Transverse colon (tissue), 4 donors: Measurements from ENCODE around the gene PIGN. TPM values are rescaled to one million over a fixed set of nuclear protein-coding genes. Genes with fewer than 3 reads are reported as not detected.

Experiments
- DNase-seq: peaks from one replicate; pipeline ENCODE4 v3.0.0-alpha.2; 2019
- H3K27ac ChIP-seq, 4 donors: fragments of 200-600 bp; sonication (generic); 2 replicates each; pipeline ENCODE4 v1.5.1; 2016 to 2018; ENCODE audit warnings: inconsistent platforms in 4 of 4
- H3K27me3 ChIP-seq: fragments of 200-600 bp; sonication (generic); 2 replicates; pipeline ENCODE4 v1.5.1; 2017; ENCODE audit warnings: inconsistent platforms
- H3K36me3 ChIP-seq, 4 donors: fragments of 200-600 bp; sonication (generic); 2 replicates each; pipeline ENCODE4 v1.5.1; 2017 to 2019; ENCODE audit warnings: inconsistent platforms in 4 of 4
- H3K4me1 ChIP-seq, 4 donors: fragments of 200-600 bp; sonication (generic); 2 replicates each; pipeline ENCODE4 v1.5.1; 2017 to 2020; ENCODE audit warnings: inconsistent platforms in 4 of 4
- H3K4me3 ChIP-seq, 4 donors: fragments of 200-600 bp; sonication (generic); 1 replicate in 1 of 4; 2 replicates in 3 of 4; pipeline versions ENCODE4 v1.5.1 to v1.6.1; 2017 to 2019; ENCODE audit warnings: inconsistent platforms in 4 of 4
- H3K9me3 ChIP-seq, 2 donors: fragments of 200-600 bp; sonication (generic); 2 replicates each; pipeline ENCODE4 v1.5.1; 2017 to 2019; ENCODE audit warnings: inconsistent platforms in 2 of 2
- EP300 ChIP-seq: sonication (generic); formaldehyde crosslinking; IDR thresholded peaks from one replicate; pipeline ENCODE4 v1.6.1; 2017; ENCODE audit warnings: antibody characterized with exemption, low read depth
- POLR2A ChIP-seq: fragments of 450-650 bp; IDR thresholded peaks from one replicate; pipeline ENCODE4 v1.6.1; 2016; ENCODE audit warnings: antibody characterized with exemption, mild to moderate bottlenecking, moderate library complexity
- POLR2AphosphoS5 ChIP-seq, 3 donors: sonication (generic); formaldehyde crosslinking; IDR thresholded peaks; one replicate each; pipeline ENCODE4 v1.6.1; 2016; ENCODE audit warnings: antibody characterized with exemption in 3 of 3
- WGBS, 2 donors: methylation state at CpG; one replicate each; pipeline ENCODE4 v1.1.5; 2018; ENCODE audit warnings: low coverage in 1 of 2; 5-methylcytosine and 5-hydroxymethylcytosine counted together
- in situ Hi-C, 4 donors: fragments of 200-750 bp; cut with MboI; loops; one replicate each; pipeline versions ENCODE4 v1.15.0 to v1.15.1; 2017; ENCODE audit warnings: low sequenced_read_pairs in 3 of 4, low pct_ligation_motif_present in 1 of 4, low pct_unique_long_range_greater_than_20kb in 1 of 4
- intact Hi-C: fragments of 100-400 bp; cut with DNase I; formaldehyde crosslinking; loops from one replicate; pipeline ENCODE4 v1.15.1; 2023; ENCODE audit warnings: low total_unique reads
- total RNA-seq, 4 donors: library from RNA; depleted of rRNA; stranded (reverse); fragments of >200 nt; gene quantifications; one replicate each; pipeline ENCODE4 v1.1.0, GENCODE V29; 2016
- TF ChIP-seq, protein P1 (sequence below), 5 experiments: fragments of 200-600 bp in 3 of 5; fragments of 450-650 bp in 2 of 5; sonication (generic) in 3 of 5; IDR thresholded peaks; 1 replicate in 2 of 5; 2 replicates in 3 of 5; pipeline ENCODE4 v1.5.1; 2016 to 2017; ENCODE audit warnings: antibody characterized with exemption in 5 of 5, inconsistent platforms in 3 of 5, mild to moderate bottlenecking in 2 of 5, moderate library complexity in 1 of 5

PIGN gene
- total RNA-seq, 4 donors from 2014 or later, result 15.3 to 105 (median 42.3) TPM

DNA sequence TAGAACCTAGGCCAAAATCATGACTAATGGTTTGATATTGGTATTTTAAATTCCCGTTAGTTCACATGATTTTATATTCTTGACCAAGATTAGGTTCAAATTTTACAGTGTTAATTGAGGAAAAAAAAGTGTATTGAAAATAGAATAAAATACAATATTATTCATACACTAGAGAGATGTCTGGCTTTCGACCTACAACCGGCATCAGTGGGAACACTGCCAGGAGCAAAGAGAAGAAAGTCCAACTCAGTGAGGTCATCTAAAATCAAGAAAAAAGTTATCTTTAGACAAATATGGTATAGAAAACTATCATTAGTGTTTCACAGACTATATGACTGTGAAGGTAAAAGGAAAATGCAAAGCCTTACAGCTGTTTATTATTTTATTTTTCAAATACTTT, 81.5 kb downstream of the PIGN start:
- TF ChIP-seq POLR2A, result no peak
- no peak for TF ChIP-seq EP300
- TF ChIP-seq, protein P1, sequence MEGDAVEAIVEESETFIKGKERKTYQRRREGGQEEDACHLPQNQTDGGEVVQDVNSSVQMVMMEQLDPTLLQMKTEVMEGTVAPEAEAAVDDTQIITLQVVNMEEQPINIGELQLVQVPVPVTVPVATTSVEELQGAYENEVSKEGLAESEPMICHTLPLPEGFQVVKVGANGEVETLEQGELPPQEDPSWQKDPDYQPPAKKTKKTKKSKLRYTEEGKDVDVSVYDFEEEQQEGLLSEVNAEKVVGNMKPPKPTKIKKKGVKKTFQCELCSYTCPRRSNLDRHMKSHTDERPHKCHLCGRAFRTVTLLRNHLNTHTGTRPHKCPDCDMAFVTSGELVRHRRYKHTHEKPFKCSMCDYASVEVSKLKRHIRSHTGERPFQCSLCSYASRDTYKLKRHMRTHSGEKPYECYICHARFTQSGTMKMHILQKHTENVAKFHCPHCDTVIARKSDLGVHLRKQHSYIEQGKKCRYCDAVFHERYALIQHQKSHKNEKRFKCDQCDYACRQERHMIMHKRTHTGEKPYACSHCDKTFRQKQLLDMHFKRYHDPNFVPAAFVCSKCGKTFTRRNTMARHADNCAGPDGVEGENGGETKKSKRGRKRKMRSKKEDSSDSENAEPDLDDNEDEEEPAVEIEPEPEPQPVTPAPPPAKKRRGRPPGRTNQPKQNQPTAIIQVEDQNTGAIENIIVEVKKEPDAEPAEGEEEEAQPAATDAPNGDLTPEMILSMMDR (IDR thresholded peaks at IDR 0.05), result no peak
- TF ChIP-seq POLR2AphosphoS5 (IDR thresholded peaks at IDR 0.05), result no peak
- Histone ChIP-seq H3K36me3 (peaks cover 0 to 9% (median 0%) of the 10 kb centered on the region in 4 donors), H3K9me3 (no peaks in the 10 kb centered on the region), H3K27ac (no peak overlapping the region), H3K27me3 (no peaks in the 10 kb centered on the region), H3K4me3 (no peak overlapping the region), H3K4me1 (no peaks in the 10 kb centered on the region)
- intact Hi-C loops, result no loop called here
- WGBS, 2 donors, result 78 to 82% methylated on average over 3 of the region's 3 CpGs
- in situ Hi-C loops, result no loop called here
- no peak for DNase-seq

DNA sequence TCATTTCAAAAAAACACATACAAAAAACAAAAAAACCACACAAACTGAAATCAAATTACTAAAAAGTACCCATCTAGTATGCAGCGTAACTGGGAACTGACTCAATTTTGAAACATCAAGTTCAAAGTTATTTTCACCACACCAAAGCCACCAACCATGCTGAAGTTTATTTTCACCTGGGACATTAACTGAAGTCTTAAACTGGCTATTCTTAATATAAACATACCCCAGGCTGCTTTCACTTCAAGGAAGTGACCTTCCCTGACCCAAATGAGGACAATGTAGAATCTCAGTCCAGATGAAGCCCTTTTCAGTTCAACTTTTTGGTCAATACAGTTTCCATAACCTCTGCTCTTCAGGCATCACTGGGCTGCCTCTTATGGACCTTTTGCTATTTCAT, 84.6 kb downstream of the PIGN start:
- in situ Hi-C loops, result no loop called here
- TF ChIP-seq, protein P1 (IDR thresholded peaks at IDR 0.05), result no peak
- TF ChIP-seq EP300, result no peak

DNA sequence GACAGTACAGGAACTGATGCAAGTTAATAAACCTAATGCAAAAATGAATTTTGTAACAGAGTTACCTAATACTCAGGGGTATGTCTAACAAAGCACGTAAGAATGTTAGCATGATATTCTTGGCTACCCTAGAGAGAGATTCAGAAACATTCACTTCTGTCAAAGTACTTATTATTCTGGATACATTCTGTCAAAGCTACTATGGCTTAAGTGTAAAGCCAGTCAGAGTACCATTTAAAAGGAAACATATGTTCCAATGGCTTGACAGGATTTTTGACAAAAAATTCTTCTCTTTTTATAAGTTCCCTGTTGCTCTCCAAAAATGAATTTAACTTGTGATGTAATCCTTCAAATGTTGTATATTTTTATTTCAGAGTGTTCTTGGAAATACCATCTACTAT, 85.5 kb downstream of the PIGN start:
- 86 to 90% methylated on average over 1 of the region's 1 CpG for WGBS, 2 donors
- Histone ChIP-seq H3K4me3 (no peak overlapping the region), H3K27me3 (no peaks in the 10 kb centered on the region), H3K27ac (no peak overlapping the region), H3K4me1 (no peaks in the 10 kb centered on the region), H3K9me3 (peaks cover 0 to 8% of the 10 kb centered on the region in 2 donors), H3K36me3 (peaks cover 0 to 28% (median 6%) of the 10 kb centered on the region in 4 donors)
- intact Hi-C loops (no loop called here), in situ Hi-C loops (no loop called here)
- TF ChIP-seq POLR2A (no peak), EP300 (no peak), POLR2AphosphoS5 (IDR thresholded peaks at IDR 0.05) (no peak)
- TF ChIP-seq, protein P1 (IDR thresholded peaks at IDR 0.05), result no peak
- DNase-seq, result no peak

More for the DNA sequence above, 84.6 kb downstream of the PIGN start:
- Histone ChIP-seq H3K27me3 (no peaks in the 10 kb centered on the region), H3K4me3 (no peak overlapping the region), H3K4me1 (no peaks in the 10 kb centered on the region), H3K9me3 (peaks cover 0 to 8% of the 10 kb centered on the region in 2 donors), H3K36me3 (peaks cover 0 to 28% (median 6%) of the 10 kb centered on the region in 4 donors), H3K27ac (no peak overlapping the region)
- DNase-seq, result no peak
- 79 to 86% methylated on average over 1 of the region's 1 CpG for WGBS, 2 donors
- intact Hi-C loops, result no loop called here

DNA sequence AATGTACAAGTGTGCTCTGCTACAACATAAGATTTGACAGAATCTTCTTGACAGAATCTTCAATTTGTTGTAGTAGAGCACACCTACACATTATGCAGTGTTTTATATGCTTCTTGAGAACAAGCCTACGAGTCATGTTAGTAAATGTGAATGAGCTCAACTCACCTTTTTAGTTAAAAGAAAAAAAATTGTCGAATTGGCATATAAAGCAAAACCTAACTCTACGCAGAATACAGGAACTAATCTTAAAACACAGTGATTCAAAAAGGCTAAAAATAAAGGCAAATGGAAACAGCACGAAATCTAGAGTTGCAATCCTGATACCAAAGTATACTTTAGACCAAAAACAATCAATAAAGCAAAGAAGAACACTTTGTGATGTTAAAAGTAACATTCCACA, 87.9 kb downstream of the PIGN start:
- peaks cover 0 to 8% of the 10 kb centered on the region in 2 donors for H3K9me3 ChIP-seq
- TF ChIP-seq, protein P1 (IDR thresholded peaks at IDR 0.05), result no peak
- no peak for TF ChIP-seq POLR2AphosphoS5 (IDR thresholded peaks at IDR 0.05)
- no peak for TF ChIP-seq EP300
- no peak for TF ChIP-seq POLR2A
- WGBS, 2 donors, result 83 to 96% methylated on average over 4 of the region's 4 CpGs
- no peak for DNase-seq
- no peaks in the 10 kb centered on the region for H3K27me3 ChIP-seq
- no peaks in the 10 kb centered on the region for H3K4me1 ChIP-seq
- no peak overlapping the region for H3K4me3 ChIP-seq
- intact Hi-C loops (no loop called here), in situ Hi-C loops (no loop called here)
- peaks cover 0 to 28% (median 6%) of the 10 kb centered on the region in 4 donors for H3K36me3 ChIP-seq
- no peak overlapping the region for H3K27ac ChIP-seq
